Panc1 (cell line): Measurements from ENCODE around the gene IL33.

Experiments
- POLR2AphosphoS5 ChIP-seq: IDR thresholded peaks from 2 replicates; pipeline ENCODE4 v1.6.1; 2012; ENCODE audit warnings: mild to moderate bottlenecking, low read depth, low read length, moderate library complexity
- TCF7L2 ChIP-seq: IDR thresholded peaks from 2 replicates; pipeline ENCODE4 v1.6.1; 2011; ENCODE audit warnings: mild to moderate bottlenecking, low read depth, low read length, inconsistent platforms
- TF ChIP-seq, protein P1 (sequence below): fragments of 450-650 bp; IDR thresholded peaks from 2 replicates; pipeline ENCODE4 v1.5.1; 2017; ENCODE audit warnings: mild to moderate bottlenecking
- TF ChIP-seq, protein P2 (sequence below), 2 experiments: IDR thresholded peaks; 2 replicates each; pipeline ENCODE4 v1.6.1; 2011 to 2012; ENCODE audit warnings: low read depth in 2 of 2, control low read depth in 1 of 2, low read length in 1 of 2, mild to moderate bottlenecking in 1 of 2, moderate library complexity in 1 of 2; ENCODE audit not compliant: insufficient read depth in 1 of 2

DNA sequence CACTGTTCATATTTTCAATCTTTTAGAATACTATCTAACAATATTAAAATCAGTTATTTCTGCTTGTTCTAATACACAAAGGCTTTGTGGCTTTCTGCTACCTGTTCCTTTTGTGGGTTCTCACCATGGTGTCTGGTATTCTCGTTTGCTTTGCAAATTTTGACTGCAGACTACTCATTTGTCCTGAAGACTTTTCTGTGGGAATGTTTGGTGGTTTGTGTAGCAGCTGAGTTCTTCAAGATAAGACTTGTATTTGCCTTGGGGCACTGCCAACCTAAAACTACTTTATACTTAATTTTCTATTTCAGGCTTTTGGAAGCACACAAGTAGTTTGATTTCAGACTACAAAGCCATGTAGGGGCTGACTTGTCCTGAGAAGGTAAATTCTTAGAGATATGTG lies 11.1 kb downstream of the IL33 start:
- TF ChIP-seq POLR2AphosphoS5 (no peak), TCF7L2 (no peak)
- TF ChIP-seq, protein P1, sequence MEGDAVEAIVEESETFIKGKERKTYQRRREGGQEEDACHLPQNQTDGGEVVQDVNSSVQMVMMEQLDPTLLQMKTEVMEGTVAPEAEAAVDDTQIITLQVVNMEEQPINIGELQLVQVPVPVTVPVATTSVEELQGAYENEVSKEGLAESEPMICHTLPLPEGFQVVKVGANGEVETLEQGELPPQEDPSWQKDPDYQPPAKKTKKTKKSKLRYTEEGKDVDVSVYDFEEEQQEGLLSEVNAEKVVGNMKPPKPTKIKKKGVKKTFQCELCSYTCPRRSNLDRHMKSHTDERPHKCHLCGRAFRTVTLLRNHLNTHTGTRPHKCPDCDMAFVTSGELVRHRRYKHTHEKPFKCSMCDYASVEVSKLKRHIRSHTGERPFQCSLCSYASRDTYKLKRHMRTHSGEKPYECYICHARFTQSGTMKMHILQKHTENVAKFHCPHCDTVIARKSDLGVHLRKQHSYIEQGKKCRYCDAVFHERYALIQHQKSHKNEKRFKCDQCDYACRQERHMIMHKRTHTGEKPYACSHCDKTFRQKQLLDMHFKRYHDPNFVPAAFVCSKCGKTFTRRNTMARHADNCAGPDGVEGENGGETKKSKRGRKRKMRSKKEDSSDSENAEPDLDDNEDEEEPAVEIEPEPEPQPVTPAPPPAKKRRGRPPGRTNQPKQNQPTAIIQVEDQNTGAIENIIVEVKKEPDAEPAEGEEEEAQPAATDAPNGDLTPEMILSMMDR: no peak
- TF ChIP-seq, protein P2, sequence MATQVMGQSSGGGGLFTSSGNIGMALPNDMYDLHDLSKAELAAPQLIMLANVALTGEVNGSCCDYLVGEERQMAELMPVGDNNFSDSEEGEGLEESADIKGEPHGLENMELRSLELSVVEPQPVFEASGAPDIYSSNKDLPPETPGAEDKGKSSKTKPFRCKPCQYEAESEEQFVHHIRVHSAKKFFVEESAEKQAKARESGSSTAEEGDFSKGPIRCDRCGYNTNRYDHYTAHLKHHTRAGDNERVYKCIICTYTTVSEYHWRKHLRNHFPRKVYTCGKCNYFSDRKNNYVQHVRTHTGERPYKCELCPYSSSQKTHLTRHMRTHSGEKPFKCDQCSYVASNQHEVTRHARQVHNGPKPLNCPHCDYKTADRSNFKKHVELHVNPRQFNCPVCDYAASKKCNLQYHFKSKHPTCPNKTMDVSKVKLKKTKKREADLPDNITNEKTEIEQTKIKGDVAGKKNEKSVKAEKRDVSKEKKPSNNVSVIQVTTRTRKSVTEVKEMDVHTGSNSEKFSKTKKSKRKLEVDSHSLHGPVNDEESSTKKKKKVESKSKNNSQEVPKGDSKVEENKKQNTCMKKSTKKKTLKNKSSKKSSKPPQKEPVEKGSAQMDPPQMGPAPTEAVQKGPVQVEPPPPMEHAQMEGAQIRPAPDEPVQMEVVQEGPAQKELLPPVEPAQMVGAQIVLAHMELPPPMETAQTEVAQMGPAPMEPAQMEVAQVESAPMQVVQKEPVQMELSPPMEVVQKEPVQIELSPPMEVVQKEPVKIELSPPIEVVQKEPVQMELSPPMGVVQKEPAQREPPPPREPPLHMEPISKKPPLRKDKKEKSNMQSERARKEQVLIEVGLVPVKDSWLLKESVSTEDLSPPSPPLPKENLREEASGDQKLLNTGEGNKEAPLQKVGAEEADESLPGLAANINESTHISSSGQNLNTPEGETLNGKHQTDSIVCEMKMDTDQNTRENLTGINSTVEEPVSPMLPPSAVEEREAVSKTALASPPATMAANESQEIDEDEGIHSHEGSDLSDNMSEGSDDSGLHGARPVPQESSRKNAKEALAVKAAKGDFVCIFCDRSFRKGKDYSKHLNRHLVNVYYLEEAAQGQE (IDR thresholded peaks at IDR 0.05; ENCODE audit: insufficient read depth in 1 of 2, low read depth in 2 of 2, low read length in 1 of 2): no peak
